NCI-H128 (cell line): Measurements from ENCODE around the gene ZNF81.
"Not testable (repeated sequence)": the region's sequence is repeated elsewhere in the genome, so short reads cannot be mapped to it uniquely, and the experiment has no call there.

Source experiments
- DNase-seq: peaks from one replicate; lab custom pipeline; 2025; ENCODE audit not compliant: unreplicated experiment; lab: John Stamatoyannopoulos, UW

ZNF81 gene

DNA sequence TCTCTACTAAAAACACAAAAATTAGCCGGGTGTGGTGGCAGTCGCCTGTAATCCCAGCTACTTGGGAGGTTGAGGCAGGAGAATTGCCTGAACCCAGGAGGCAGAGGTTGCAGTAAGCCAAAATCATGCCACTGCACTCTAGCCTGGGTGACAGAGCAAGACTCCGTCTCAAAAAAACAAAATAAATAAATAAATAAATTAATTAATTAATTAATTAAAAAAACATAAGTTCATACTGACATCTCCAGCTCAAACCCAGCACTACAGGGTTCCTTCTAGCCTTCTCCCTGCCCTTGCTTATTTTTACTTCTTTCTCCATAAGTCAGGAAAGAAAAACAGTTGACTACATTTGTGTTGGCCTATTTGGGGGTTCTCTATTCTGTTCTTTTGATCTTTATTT is 95.3 kb downstream of the ZNF81 start:
- not testable (repeated sequence) for DNase-seq

DNA sequence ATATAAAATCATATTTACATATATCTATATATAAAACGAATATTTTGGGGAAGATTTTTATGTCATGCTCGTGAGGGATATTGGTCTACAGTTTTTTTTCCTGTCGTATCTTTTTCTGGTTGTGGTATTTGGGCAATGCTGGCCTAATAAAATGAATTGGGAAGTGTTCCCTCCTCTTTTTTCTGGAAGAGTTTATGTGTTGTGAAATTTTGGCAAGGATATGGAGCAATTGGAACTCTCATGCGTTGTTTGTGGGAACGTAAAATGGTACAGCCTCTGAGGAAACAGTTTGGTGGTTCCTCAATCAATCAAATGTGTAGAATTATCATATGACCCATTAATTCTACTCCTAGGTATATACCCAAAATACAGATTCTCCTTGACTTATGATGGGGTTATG is 97.2 kb downstream of the ZNF81 start:
- no peak for DNase-seq

DNA sequence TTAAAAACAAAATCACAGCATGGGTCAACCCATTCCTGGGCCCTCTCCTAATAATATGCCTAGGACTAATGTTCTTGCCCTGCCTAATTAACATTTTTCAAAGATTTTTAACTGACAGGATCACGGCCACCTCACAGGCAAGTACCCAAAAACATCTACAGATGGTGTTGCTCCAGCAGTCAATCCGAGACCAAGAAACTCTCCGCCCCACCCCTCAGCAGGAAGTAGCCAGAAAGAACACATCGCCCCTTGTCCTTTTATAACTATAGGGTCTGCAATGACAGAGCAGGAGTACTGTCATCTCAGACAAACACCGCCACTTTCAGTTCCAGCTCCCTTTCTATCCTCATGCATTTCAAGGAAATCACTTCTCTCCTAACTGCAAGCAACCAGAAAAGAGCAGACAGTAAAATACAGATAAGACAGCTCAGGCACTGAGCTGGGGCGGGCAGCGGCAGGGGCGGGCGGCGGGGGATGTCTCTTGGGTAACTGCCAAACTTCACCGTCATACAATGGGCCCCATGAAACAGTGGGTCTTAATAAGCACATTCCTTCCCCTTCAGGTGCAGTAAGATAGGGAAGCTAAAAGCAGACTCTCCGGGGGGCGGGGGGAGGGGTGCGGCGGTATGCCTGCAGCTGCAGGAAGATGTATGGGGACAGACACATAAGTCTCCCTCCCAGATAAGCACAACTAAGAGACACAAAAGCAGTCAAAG is 99.7 kb downstream of the ZNF81 start:
- no peak for DNase-seq

DNA sequence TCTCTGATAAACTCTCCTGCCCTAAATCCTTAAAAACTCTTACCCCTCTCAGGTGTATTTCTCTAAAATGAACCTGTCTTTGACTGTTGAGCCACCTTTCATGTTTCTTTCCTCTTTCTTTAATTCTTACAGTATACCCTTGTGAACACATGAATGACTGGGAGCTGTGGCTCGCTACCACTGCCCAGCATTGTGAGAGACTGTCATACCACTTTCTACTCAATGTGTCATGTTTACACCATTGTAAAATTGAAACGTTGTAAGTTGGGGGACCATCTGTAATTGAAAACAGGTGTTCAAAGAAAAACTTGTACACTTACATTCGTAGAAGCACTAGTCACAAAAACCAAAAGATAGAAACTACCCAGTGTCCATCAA is 100.2 kb downstream of the ZNF81 start:
- DNase-seq, result no peak

DNA sequence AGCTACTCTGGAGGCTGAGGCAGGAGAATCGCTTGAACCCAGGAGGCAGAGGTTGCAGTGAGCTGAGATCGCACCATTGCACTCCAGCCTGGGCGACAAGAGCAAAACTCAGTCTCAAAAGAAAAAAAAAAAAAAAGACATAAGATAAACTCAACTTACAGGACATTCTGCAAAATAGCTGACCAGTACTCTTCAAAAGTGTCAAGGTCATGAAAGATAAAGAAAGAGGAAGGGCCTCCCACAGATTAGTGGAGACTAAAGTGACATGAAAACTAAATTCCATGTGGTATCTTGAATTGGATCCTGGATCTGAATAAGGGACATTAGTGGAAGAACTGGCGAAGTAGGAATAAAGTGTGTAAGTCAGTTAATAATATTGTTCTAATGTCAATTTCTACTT is 103.7 kb downstream of the ZNF81 start:
- DNase-seq, result no peak

- DNase-seq, result no peak
Measured at GRCh38 chrX:47941423-47941822, 104.7 kb downstream of the ZNF81 start.

DNA sequence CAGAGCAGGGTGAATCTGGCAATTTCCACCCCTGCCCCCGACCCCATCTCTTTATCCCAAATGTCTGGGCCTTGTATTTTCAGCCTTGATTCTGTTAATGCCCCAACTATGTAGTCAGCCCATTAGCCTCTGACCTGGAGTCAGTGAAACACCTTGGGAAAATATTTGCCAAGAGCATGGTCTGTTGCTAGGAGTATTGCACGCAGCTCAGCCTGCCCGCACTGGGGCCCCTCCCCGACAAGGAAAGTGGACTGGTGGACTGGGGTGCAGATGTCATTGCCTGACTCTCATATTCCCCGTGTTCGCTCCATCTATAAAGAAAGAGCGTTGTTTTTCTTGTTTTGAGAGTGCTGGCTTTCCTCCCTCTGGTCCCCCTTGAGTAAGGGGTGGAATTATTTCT is 118.6 kb downstream of the ZNF81 start:
- DNase-seq, result not testable (repeated sequence)

DNA sequence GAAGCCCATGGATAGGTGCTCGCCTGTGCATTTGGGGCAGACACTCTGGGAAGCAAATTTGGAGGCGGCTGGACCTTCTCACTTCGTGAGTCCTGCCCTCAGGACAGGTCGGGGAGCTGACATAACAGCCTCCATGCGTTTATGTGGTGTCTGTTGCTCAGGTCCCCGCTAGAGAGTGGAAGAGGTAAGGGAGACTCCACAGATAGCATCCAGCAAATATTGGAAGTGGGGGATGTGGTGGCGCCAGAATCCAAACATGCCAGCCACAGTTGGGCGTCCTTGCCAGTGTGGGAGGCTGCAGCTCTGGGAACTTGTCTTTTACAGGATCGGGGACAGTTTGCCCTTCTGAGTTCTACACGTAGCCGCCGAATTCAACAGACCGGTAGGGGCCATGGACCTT is 119.3 kb downstream of the ZNF81 start:
- DNase-seq, result no peak

- DNase-seq, result not testable (repeated sequence)
Measured at GRCh38 chrX:47958206-47958605, 121.5 kb downstream of the ZNF81 start.

DNA sequence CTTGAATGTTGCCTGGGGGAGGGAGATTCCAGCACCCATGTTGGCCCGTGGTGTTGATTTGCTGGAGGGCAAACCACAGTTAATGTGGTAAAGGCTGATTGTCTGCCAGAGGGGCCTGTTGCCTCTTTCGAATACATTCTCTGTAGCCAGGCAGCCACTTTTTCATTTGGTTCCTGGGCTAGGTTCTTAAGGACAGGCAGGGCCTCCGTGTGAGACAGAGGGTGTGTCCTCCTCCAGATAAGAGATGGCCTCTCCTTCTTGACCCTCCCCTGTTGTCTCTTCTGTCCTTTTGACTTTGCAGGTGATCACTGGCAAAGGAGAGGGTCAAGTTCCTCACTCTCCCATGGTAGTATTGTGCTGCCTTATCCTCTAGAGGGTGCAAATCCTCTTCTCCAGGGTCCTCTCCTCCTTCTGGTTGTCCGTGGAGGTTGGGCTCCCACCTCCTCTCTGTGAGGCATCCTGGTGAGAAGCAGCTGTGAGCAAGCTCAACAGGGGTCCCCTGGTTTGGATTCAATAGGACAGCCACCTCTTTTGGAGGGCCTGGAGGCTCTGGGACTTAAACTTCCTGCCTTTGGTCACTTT is 122.2 kb downstream of the ZNF81 start:
- DNase-seq, result no peak

GRCh38 chrX:47960406-47960805 is 123.7 kb downstream of the ZNF81 start:
- no peak for DNase-seq

GRCh38 chrX:47961830-47962229 is 125.1 kb downstream of the ZNF81 start:
- DNase-seq, result not testable (repeated sequence)

- DNase-seq, result not testable (repeated sequence)
Measured at GRCh38 chrX:47965526-47965925, 128.8 kb downstream of the ZNF81 start.
